Lower lobe of right lung (tissue), 2 donors: ENCODE measurements around the gene CYFIP1. TPM values are rescaled to one million over a fixed set of nuclear protein-coding genes. Genes with fewer than 3 reads are reported as not detected.
A peak's percentile ranks its signal among the peaks of the same experiment; 100 is the strongest.

Experiments
- ATAC-seq, 2 donors: fragments of 200-7000 bp; cut with Tn5 transposase; one replicate each; pipeline ENCODE4 v1.9.1; 2020 to 2022; ENCODE audit warnings: mild to moderate bottlenecking in 2 of 2, moderate library complexity in 2 of 2
- DNase-seq: peaks from one replicate; pipeline ENCODE4 v3.0.0-alpha.2; 2020
- H3K27ac ChIP-seq: fragments of 200-600 bp; one replicate; pipeline ENCODE4 v1.8.0; 2022
- H3K27me3 ChIP-seq: fragments of 200-600 bp; one replicate; pipeline ENCODE4 v1.8.0; 2022; ENCODE audit warnings: low read depth
- H3K36me3 ChIP-seq: fragments of 200-600 bp; one replicate; pipeline ENCODE4 v1.8.0; 2022; ENCODE audit warnings: mild to moderate bottlenecking
- H3K4me1 ChIP-seq: fragments of 200-600 bp; one replicate; pipeline ENCODE4 v1.8.0; 2022
- H3K4me3 ChIP-seq: fragments of 200-600 bp; one replicate; pipeline ENCODE4 v1.8.0; 2022; ENCODE audit warnings: mild to moderate bottlenecking
- H3K9me3 ChIP-seq: fragments of 200-600 bp; one replicate; pipeline ENCODE4 v1.8.0; 2022
- intact Hi-C: fragments of 100-400 bp; cut with DNase I; formaldehyde crosslinking; loops from one replicate; pipeline ENCODE4 v1.11.0; 2022
- total RNA-seq: library from RNA; stranded (reverse); fragmentation: NEBNext Ultra II Directional; extraction: Animal tissue kit (Norgen Biotek cat#: 25700); gene quantifications from one replicate; pipeline ENCODE4 v1.2.1, GENCODE V29; 2021
- TF ChIP-seq, protein P1 (sequence below): fragments of 200-600 bp; IDR thresholded peaks from one replicate; pipeline ENCODE4 v1.8.0; 2022; ENCODE audit warnings: antibody characterized with exemption, mild to moderate bottlenecking
- donor health status: DM: no; HTN: yes; CAD: no; lungs with severe emphysema.

CYFIP1 gene
- total RNA-seq, 1 donor from 2014 or later = 153 TPM

GRCh38 chr15:22902578-22902977 lies 77.6 kb downstream of the CYFIP1 start:
- Histone ChIP-seq H3K9me3 (no peaks in the 10 kb centered on the region), H3K4me3 (no peak overlapping the region), H3K27me3 (no peaks in the 10 kb centered on the region), H3K36me3 (peaks cover 99% of the 10 kb centered on the region), H3K27ac (no peak overlapping the region), H3K4me1 (no peaks in the 10 kb centered on the region)
- ATAC-seq (peak; percentile 12 to 18), DNase-seq (no peak)
- intact Hi-C loops = no loop called here
- TF ChIP-seq, protein P1, sequence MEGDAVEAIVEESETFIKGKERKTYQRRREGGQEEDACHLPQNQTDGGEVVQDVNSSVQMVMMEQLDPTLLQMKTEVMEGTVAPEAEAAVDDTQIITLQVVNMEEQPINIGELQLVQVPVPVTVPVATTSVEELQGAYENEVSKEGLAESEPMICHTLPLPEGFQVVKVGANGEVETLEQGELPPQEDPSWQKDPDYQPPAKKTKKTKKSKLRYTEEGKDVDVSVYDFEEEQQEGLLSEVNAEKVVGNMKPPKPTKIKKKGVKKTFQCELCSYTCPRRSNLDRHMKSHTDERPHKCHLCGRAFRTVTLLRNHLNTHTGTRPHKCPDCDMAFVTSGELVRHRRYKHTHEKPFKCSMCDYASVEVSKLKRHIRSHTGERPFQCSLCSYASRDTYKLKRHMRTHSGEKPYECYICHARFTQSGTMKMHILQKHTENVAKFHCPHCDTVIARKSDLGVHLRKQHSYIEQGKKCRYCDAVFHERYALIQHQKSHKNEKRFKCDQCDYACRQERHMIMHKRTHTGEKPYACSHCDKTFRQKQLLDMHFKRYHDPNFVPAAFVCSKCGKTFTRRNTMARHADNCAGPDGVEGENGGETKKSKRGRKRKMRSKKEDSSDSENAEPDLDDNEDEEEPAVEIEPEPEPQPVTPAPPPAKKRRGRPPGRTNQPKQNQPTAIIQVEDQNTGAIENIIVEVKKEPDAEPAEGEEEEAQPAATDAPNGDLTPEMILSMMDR = no peak

- peaks cover 99% of the 10 kb centered on the region for H3K36me3 ChIP-seq
- no peaks in the 10 kb centered on the region for H3K9me3 ChIP-seq
- TF ChIP-seq, protein P1 = no peak
- no peaks in the 10 kb centered on the region for H3K27me3 ChIP-seq
- no peaks in the 10 kb centered on the region for H3K4me1 ChIP-seq
- ATAC-seq (no peak), DNase-seq (no peak)
- H3K27ac ChIP-seq = no peak overlapping the region
- intact Hi-C loops = no loop called here
- no peak overlapping the region for H3K4me3 ChIP-seq
Observed at GRCh38 chr15:22902046-22902445, 78.1 kb downstream of the CYFIP1 start.

- Histone ChIP-seq H3K4me1 (no peaks in the 10 kb centered on the region), H3K36me3 (peaks cover 90% of the 10 kb centered on the region)
Observed at GRCh38 chr15:22895465-22896190, 84.5 kb downstream of the CYFIP1 start.

GRCh38 chr15:22893881-22894280 lies 86.3 kb downstream of the CYFIP1 start:
- intact Hi-C loops = no loop called here
- Histone ChIP-seq H3K36me3 (peaks cover 74% of the 10 kb centered on the region), H3K4me3 (no peak overlapping the region), H3K9me3 (no peaks in the 10 kb centered on the region), H3K4me1 (no peaks in the 10 kb centered on the region), H3K27me3 (no peaks in the 10 kb centered on the region), H3K27ac (no peak overlapping the region)
- no peak for DNase-seq
- TF ChIP-seq, protein P1 = no peak
- ATAC-seq = no peak

More at GRCh38 chr15:22895465-22896190, 84.5 kb downstream of the CYFIP1 start:
- H3K27me3 ChIP-seq = no peaks in the 10 kb centered on the region
- DNase-seq = no peak
- TF ChIP-seq, protein P1 = no peak
- ATAC-seq = no peak
- H3K4me3 ChIP-seq = no peak overlapping the region
- intact Hi-C loops = no loop called here
- no peak overlapping the region for H3K27ac ChIP-seq
- no peaks in the 10 kb centered on the region for H3K9me3 ChIP-seq

GRCh38 chr15:22893081-22893480 lies 87.1 kb downstream of the CYFIP1 start:
- H3K4me3 ChIP-seq = no peak overlapping the region
- H3K36me3 ChIP-seq = peaks cover 71% of the 10 kb centered on the region
- no peak overlapping the region for H3K27ac ChIP-seq
- H3K27me3 ChIP-seq = no peaks in the 10 kb centered on the region
- H3K4me1 ChIP-seq = no peaks in the 10 kb centered on the region
- no peak for DNase-seq
- intact Hi-C loops = no loop called here
- TF ChIP-seq, protein P1 = no peak
- ATAC-seq = no peak
- no peaks in the 10 kb centered on the region for H3K9me3 ChIP-seq
